Chondrocyte (in vitro differentiated cells): Measurements from ENCODE around the gene ROBO2. TPM values are rescaled to one million over a fixed set of nuclear protein-coding genes. Genes with fewer than 3 reads are reported as not detected.

ENCODE experiments used
- DNase-seq: peaks from one replicate; pipeline ENCODE4 v3.0.0; 2021; ENCODE audit warnings: mixed read lengths, low spot score
- H3K27ac Mint-ChIP-seq: one replicate; pipeline ENCODE4 v1.8.0; 2021; ENCODE audit warnings: mild to moderate bottlenecking, moderate library complexity, mixed read lengths; ENCODE audit not compliant: unreplicated experiment
- H3K27me3 Mint-ChIP-seq: 2 replicates; pipeline ENCODE4 v1.8.0; 2021; ENCODE audit warnings: low read depth, mixed read lengths
- H3K36me3 Mint-ChIP-seq: 2 replicates; pipeline ENCODE4 v1.8.0; 2021; ENCODE audit warnings: low read depth, mixed read lengths
- H3K4me1 Mint-ChIP-seq: 2 replicates; pipeline ENCODE4 v1.8.0; 2021; ENCODE audit warnings: low read depth, mild to moderate bottlenecking, mixed read lengths
- H3K4me3 Mint-ChIP-seq: one replicate; pipeline ENCODE4 v1.8.0; 2021; ENCODE audit warnings: mild to moderate bottlenecking, moderate library complexity, mixed read lengths; ENCODE audit not compliant: unreplicated experiment
- H3K9me3 Mint-ChIP-seq: 2 replicates; pipeline ENCODE4 v1.8.0; 2021; ENCODE audit warnings: low read depth, mixed read lengths
- total RNA-seq: library from RNA; stranded (reverse); gene quantifications from 3 replicates; pipeline ENCODE4 v1.2.1, GENCODE V29; 2021
- TF ChIP-seq, protein P1 (sequence below): fragments of 200-600 bp; sonication (generic); IDR thresholded peaks from 2 replicates; pipeline ENCODE4 v1.5.0; 2021; ENCODE audit warnings: antibody characterized with exemption, mild to moderate bottlenecking, moderate library complexity

ROBO2 gene
- total RNA-seq, 1 donor from 2014 or later: 1.7 TPM

DNA sequence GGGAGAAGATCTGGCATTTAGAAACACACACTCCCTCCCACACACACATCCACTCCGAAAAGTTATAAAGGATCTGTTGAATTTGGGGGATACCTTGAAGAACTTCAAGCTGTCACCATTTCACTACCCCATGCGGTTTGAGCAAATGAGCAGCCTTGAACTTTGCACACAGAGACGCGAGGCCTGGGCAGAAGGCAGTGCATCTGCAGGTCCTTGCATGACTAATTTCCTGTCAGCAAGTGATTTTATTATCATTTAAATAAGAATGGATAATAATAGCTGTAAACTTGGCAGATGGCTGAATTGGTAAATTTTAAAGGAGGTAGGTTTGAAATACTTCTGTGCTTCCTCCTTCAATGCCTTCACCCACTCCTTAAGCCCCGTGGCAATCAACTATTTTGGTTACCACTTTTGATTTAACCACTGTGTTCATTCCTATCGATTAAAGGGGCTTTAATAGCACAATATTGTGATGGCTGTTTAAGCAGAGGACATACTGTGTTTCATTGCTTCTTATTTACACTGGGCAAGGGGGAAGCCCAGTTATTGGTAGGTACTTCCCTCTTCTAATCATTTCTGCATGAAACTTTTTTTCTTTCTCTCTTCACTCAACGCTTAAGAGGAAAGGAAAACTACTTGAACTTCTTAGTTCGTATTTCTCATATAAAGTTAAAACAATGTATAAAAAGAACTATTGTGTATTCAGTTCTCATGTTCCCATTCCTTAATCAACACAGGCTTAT, 108.1 kb downstream of the ROBO2 start:
- Mint-ChIP-seq H3K27me3 (no peaks in the 10 kb centered on the region), H3K27ac (no peak overlapping the region), H3K4me1 (peaks cover 25% of the 10 kb centered on the region), H3K4me3 (no peak overlapping the region), H3K9me3 (no peaks in the 10 kb centered on the region), H3K36me3 (no peaks in the 10 kb centered on the region)
- no peak for DNase-seq
- TF ChIP-seq, protein P1, sequence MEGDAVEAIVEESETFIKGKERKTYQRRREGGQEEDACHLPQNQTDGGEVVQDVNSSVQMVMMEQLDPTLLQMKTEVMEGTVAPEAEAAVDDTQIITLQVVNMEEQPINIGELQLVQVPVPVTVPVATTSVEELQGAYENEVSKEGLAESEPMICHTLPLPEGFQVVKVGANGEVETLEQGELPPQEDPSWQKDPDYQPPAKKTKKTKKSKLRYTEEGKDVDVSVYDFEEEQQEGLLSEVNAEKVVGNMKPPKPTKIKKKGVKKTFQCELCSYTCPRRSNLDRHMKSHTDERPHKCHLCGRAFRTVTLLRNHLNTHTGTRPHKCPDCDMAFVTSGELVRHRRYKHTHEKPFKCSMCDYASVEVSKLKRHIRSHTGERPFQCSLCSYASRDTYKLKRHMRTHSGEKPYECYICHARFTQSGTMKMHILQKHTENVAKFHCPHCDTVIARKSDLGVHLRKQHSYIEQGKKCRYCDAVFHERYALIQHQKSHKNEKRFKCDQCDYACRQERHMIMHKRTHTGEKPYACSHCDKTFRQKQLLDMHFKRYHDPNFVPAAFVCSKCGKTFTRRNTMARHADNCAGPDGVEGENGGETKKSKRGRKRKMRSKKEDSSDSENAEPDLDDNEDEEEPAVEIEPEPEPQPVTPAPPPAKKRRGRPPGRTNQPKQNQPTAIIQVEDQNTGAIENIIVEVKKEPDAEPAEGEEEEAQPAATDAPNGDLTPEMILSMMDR: no peak

DNA sequence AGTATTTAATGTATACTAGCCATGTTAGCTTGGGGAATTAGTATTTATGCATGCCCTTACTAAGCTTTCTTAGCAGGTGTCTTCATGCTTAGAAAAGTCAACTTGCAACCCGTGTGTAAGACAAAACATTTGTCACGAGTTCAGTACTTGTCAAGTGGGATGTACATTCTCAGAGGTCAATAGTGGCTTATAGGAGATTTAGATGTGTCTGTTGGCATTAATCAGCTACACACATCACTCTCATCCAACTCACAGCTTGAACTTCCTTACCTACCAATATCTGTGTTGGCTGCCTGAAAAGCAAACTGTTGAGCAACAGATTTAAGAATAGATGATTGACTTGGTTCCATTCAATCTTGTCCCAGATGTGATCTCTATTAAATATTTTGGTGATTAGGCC, 109.5 kb downstream of the ROBO2 start:
- TF ChIP-seq, protein P1: no peak
- Mint-ChIP-seq H3K27ac (no peak overlapping the region), H3K27me3 (no peaks in the 10 kb centered on the region), H3K9me3 (no peaks in the 10 kb centered on the region), H3K4me1 (peaks cover 31% of the 10 kb centered on the region), H3K36me3 (no peaks in the 10 kb centered on the region), H3K4me3 (no peak overlapping the region)
- DNase-seq: no peak

DNA sequence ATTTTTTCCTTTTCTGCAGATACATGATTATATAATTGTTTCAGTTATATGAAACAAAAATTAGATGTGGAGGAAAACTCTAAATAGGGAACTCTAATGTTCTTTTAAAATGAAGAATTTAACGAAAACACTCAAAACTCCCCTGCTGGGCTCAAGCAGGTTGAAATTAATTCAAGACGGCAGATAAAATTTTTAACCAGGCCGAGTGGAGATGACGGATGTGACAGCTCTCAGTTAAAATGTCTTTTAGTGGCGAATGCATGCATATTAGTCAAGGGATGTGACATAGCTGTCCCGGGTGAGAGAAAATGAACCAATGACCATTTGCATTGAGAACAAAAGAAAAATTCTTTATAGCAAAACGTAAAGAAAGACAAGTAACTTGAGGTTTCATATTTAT, 110.1 kb downstream of the ROBO2 start:
- no peak for DNase-seq
- Mint-ChIP-seq H3K27ac (no peak overlapping the region), H3K9me3 (no peaks in the 10 kb centered on the region), H3K36me3 (no peaks in the 10 kb centered on the region), H3K4me1 (peaks cover 31% of the 10 kb centered on the region), H3K4me3 (no peak overlapping the region), H3K27me3 (no peaks in the 10 kb centered on the region)
- TF ChIP-seq, protein P1: no peak

DNA sequence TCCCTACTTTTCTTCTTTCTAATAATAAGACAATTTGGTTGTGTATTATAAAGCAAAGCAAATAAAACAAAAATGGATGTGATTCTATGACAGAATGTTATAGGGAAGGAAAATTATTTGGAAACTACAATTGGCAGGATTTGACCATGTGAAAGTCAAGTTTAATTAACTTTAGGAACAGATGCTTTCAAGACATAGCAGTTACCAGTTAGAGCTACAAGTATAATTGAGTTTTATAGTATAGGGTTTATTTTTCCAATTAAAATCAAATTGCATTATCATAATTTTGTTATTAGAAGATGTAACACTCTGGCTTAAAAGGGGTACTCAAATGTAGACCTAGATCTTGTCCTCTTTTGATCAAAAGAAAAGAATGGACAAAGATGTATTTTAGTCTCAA, 110.9 kb downstream of the ROBO2 start:
- Mint-ChIP-seq H3K4me3 (no peak overlapping the region), H3K27me3 (no peaks in the 10 kb centered on the region), H3K27ac (no peak overlapping the region), H3K36me3 (no peaks in the 10 kb centered on the region), H3K9me3 (no peaks in the 10 kb centered on the region), H3K4me1 (peaks cover 31% of the 10 kb centered on the region)
- TF ChIP-seq, protein P1: no peak
- no peak for DNase-seq

DNA sequence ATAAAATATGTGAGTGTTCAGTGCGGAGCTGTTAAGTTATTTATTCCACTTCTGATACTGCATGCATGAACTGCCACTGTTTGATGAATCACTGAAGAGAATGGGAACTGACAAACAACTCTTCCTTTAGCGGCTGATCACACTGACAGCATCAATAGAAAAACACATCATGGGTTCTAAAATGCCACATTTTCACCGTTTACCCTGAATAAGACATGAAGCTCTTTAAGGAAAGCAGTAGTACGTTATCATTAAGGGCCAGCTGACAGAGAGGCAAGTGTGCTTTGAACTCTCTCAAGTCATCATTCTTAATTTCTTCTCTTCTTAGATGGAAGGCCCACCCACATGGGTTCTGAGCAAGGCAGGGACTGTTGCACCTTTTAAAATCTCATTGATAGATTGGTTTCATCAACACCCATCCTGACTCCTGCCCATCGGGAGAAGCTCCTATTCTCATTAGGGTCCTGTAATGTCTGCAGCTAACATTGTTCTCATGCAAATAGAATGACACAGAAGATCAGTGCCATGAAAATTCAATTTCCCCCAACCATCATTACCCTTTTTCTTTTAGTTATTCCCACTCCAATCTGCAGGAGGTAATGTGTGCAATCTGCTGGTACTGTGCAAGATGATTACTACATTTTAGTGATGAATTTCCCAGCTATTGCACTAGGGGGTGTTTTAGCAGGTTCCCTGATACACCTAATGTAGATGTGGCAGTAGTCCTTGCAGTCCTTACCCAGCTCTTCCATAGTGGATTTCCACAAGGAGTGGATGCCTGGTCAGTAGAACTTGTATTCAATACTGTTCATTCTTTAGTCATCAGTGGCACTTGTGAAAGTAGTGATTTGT, 119.1 kb downstream of the ROBO2 start:
- Mint-ChIP-seq H3K4me3 (no peak overlapping the region), H3K4me1 (peaks cover 4% of the 10 kb centered on the region), H3K9me3 (no peaks in the 10 kb centered on the region), H3K27me3 (no peaks in the 10 kb centered on the region), H3K27ac (no peak overlapping the region), H3K36me3 (no peaks in the 10 kb centered on the region)
- TF ChIP-seq, protein P1: peak; percentile 36
- DNase-seq: no peak
